Astrocyte (in vitro differentiated cells and primary cell): ENCODE data around the gene IGFBP1.

Experiments used
- CTCF ChIP-seq: IDR thresholded peaks from 2 replicates; pipeline ENCODE4 v1.5.1; 2011; ENCODE audit warnings: low read depth, mild to moderate bottlenecking, inconsistent platforms, low read length, moderate library complexity; ENCODE audit not compliant: insufficient read depth
- EZH2 ChIP-seq: IDR thresholded peaks from 2 replicates; pipeline ENCODE4 v1.6.1; 2012; ENCODE audit warnings: mild to moderate bottlenecking, low read length, inconsistent platforms; ENCODE audit not compliant: insufficient read depth

- TF ChIP-seq CTCF (no peak), EZH2 (no peak)
Observed at GRCh38 chr7:45886931-45887667, 1.2 kb upstream of the IGFBP1 start.
